ENCODE measurements around the gene ST6GALNAC4. TPM values are rescaled to one million over a fixed set of nuclear protein-coding genes. Genes with fewer than 3 reads are reported as not detected.

ST6GALNAC4 gene
- total and polyA plus RNA-seq, 3 experiments from 2014 or later: 28.7 to 43.2 (median 32.9) TPM

DNA sequence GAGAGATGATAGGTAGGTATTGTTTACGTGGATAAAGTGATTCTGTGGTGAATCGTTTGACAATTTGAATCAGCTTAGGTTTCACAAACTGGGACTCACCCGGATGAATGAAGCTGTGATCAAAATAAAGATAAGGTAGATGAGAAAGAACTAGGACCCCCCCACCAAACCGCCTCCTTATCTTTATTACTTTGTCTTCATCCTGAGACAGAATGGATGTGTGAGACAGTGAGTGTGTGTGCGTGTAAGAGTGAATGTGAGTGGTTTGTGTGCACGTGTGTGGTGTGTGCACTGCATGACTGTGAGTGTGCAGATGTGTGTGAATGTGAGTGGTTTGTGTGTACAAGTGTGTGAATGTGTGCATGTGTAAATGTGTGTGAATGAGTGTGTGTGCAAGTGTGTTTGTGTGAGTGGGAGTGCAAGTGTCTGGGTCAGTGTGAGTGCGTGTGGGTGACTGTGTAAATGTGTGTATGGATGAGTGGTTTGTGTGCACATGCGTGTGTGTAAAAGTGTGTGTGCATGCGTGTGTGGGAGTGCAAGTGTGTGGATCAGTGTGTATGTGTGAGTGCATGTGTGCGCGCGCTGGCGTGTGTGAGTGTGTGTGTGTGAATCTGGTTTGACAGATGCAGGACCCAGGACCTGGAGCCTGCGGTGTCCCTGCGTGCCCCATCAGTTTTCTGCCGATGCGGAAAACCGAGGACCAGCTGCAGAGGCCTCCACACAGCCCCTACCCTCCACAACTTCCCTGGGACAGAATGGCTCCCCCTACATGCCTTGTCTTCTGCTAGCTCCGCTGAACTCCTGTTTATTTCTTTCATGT lies 51.0 kb downstream of the ST6GALNAC4 start:
- Mint-ChIP-seq H3K4me3 (peak overlapping the region in 1 of 7 donors; percentile 3), H3K9me3 (no peaks in the 10 kb centered on the region), H3K36me3 (peaks cover 0 to 14% (median 3%) of the 10 kb centered on the region in 3 donors), H3K27ac (peak overlapping the region; percentile 44 to 92 (median 84)), H3K27me3 (no peaks in the 10 kb centered on the region), H3K4me1 (peaks cover 39 to 46% (median 39%) of the 10 kb centered on the region in 3 donors)
- peak in 2 of 5 donors; percentile 34 to 61 for DNase-seq
- ChIA-PET POLR2A (interaction anchor here (0.6 to 1.8 kb wide), 4 partner anchors 80 to 324 kb away, joined by 3 to 5 read pairs (median 4); partner anchors contain the start of gene TOR2A), CTCF (interaction anchor here (1.4 to 3.6 kb wide), 8 partner anchors 10 to 131 kb away, joined by 3 to 20 read pairs (median 3); partner anchors contain the start of gene TOR2A)
- no peaks in the 10 kb centered on the region for H3K9me3 ChIP-seq (ENCODE audit: low read length)
- no peaks in the 10 kb centered on the region for H3K27me3 ChIP-seq (ENCODE audit: insufficient read depth, low read length, poor library complexity, severe bottlenecking)
- H3K36me3 ChIP-seq (ENCODE audit: insufficient read depth, low read length): no peaks in the 10 kb centered on the region
- H3K27ac ChIP-seq (ENCODE audit: low read depth, low read length): no peak overlapping the region
- H3K4me1 ChIP-seq (ENCODE audit: insufficient read depth, low read length): peaks cover 40% of the 10 kb centered on the region
- no peak overlapping the region for H3K4me3 ChIP-seq (ENCODE audit: low read length)

- H3K27me3 ChIP-seq (ENCODE audit: insufficient read depth, low read length, poor library complexity, severe bottlenecking): no peaks in the 10 kb centered on the region
- no peaks in the 10 kb centered on the region for H3K36me3 ChIP-seq (ENCODE audit: insufficient read depth, low read length)
- Mint-ChIP-seq H3K27ac (peak overlapping the region; percentile 90 to 98 (median 96)), H3K9me3 (no peaks in the 10 kb centered on the region), H3K36me3 (peaks cover 0 to 8% (median 3%) of the 10 kb centered on the region in 3 donors), H3K4me3 (peak overlapping the region in 3 of 7 donors; percentile 41 to 70 (median 68)), H3K27me3 (no peaks in the 10 kb centered on the region), H3K4me1 (peaks cover 39 to 58% (median 45%) of the 10 kb centered on the region in 3 donors)
- H3K4me1 ChIP-seq (ENCODE audit: insufficient read depth, low read length): peaks cover 45% of the 10 kb centered on the region
- peak overlapping the region; percentile 11 for H3K4me3 ChIP-seq (ENCODE audit: low read length)
- H3K9me3 ChIP-seq (ENCODE audit: low read length): no peaks in the 10 kb centered on the region
- DNase-seq: no peak
- ChIA-PET POLR2A (interaction anchor here (0.5 to 1.3 kb wide), 5 partner anchors 36 to 129 kb away, joined by 3 read pairs; partner anchors contain the start of genes CDK9 and TOR2A), CTCF (interaction anchor here (0.8 to 4.5 kb wide), 7 partner anchors 7 to 128 kb away, joined by 3 to 33 read pairs (median 6); partner anchors contain the start of gene TOR2A)
- peak overlapping the region; percentile 66 for H3K27ac ChIP-seq (ENCODE audit: low read depth, low read length)
These were observed 53.6 kb downstream of the ST6GALNAC4 start for GRCh38 chr9:127863191-127863621.

- peak; percentile 22 to 76 (median 48) for DNase-seq
- H3K27me3 Mint-ChIP-seq: no peaks in the 10 kb centered on the region
- no peaks in the 10 kb centered on the region for H3K9me3 ChIP-seq (ENCODE audit: low read length)
- H3K9me3 Mint-ChIP-seq: no peaks in the 10 kb centered on the region
- peaks cover 0 to 3% (median 3%) of the 10 kb centered on the region in 3 donors for H3K36me3 Mint-ChIP-seq
- peak overlapping the region; percentile 11 for H3K4me3 ChIP-seq (ENCODE audit: low read length)
- peak overlapping the region; percentile 66 for H3K27ac ChIP-seq (ENCODE audit: low read depth, low read length)
- peaks cover 47% of the 10 kb centered on the region for H3K4me1 ChIP-seq (ENCODE audit: insufficient read depth, low read length)
- ChIA-PET POLR2A (interaction anchor here (0.5 to 1.4 kb wide), 7 partner anchors 35 to 247 kb away, joined by 3 to 4 read pairs (median 3); partner anchors contain the start of genes CDK9 and TOR2A), CTCF (interaction anchor here (0.8 to 4.5 kb wide), 8 partner anchors 8 to 272 kb away, joined by 3 to 33 read pairs (median 4); partner anchors contain the start of gene TOR2A)
- peak overlapping the region in 6 of 7 donors; percentile 22 to 86 (median 55) for H3K4me3 Mint-ChIP-seq
- H3K4me1 Mint-ChIP-seq: peaks cover 39 to 58% (median 45%) of the 10 kb centered on the region in 3 donors
- H3K27me3 ChIP-seq (ENCODE audit: insufficient read depth, low read length, poor library complexity, severe bottlenecking): no peaks in the 10 kb centered on the region
- peak overlapping the region; percentile 90 to 98 (median 96) for H3K27ac Mint-ChIP-seq
- H3K36me3 ChIP-seq (ENCODE audit: insufficient read depth, low read length): no peaks in the 10 kb centered on the region
These were observed 54.5 kb downstream of the ST6GALNAC4 start for GRCh38 chr9:127862075-127863011.

- Histone ChIP-seq H3K4me1 (ENCODE audit: insufficient read depth, low read length) (peaks cover 57% of the 10 kb centered on the region), H3K36me3 (ENCODE audit: insufficient read depth, low read length) (no peaks in the 10 kb centered on the region), H3K9me3 (ENCODE audit: low read length) (no peaks in the 10 kb centered on the region), H3K27me3 (ENCODE audit: insufficient read depth, low read length, poor library complexity, severe bottlenecking) (no peaks in the 10 kb centered on the region), H3K27ac (ENCODE audit: low read depth, low read length) (peak overlapping the region; percentile 48), H3K4me3 (ENCODE audit: low read length) (no peak overlapping the region)
- H3K27me3 Mint-ChIP-seq: no peaks in the 10 kb centered on the region
- H3K36me3 Mint-ChIP-seq: peaks cover 0 to 1% (median 0%) of the 10 kb centered on the region in 3 donors
- peak overlapping the region in 6 of 8 donors; percentile 57 to 98 (median 74) for H3K27ac Mint-ChIP-seq
- DNase-seq: no peak
- no peaks in the 10 kb centered on the region for H3K9me3 Mint-ChIP-seq
- peak overlapping the region in 1 of 7 donors; percentile 44 for H3K4me3 Mint-ChIP-seq
- ChIA-PET CTCF (interaction anchor here (0.9 to 4.5 kb wide), 2 partner anchors 10 to 62 kb away, joined by 3 to 33 read pairs; no protein-coding TSS in a partner anchor), POLR2A (interaction anchor here (1.4 kb wide), 1 partner anchor 68 kb away, joined by 3 read pairs; no protein-coding TSS in a partner anchor)
- H3K4me1 Mint-ChIP-seq: peaks cover 36 to 60% (median 43%) of the 10 kb centered on the region in 3 donors
These were observed 56.1 kb downstream of the ST6GALNAC4 start for GRCh38 chr9:127860779-127861178.

GRCh38 chr9:127860260-127860659 lies 56.6 kb downstream of the ST6GALNAC4 start:
- peaks cover 56% of the 10 kb centered on the region for H3K4me1 ChIP-seq (ENCODE audit: insufficient read depth, low read length)
- no peaks in the 10 kb centered on the region for H3K9me3 ChIP-seq (ENCODE audit: low read length)
- ChIA-PET CTCF (interaction anchor here (0.8 to 4.5 kb wide), 2 partner anchors 10 to 74 kb away, joined by 3 to 33 read pairs; partner anchors contain the start of gene CDK9), POLR2A (no interaction called here)
- H3K4me1 Mint-ChIP-seq: peaks cover 36 to 59% (median 43%) of the 10 kb centered on the region in 3 donors
- DNase-seq: no peak
- no peaks in the 10 kb centered on the region for H3K9me3 Mint-ChIP-seq
- H3K4me3 Mint-ChIP-seq: peak overlapping the region in 1 of 7 donors; percentile 44
- no peaks in the 10 kb centered on the region for H3K36me3 ChIP-seq (ENCODE audit: insufficient read depth, low read length)
- H3K4me3 ChIP-seq (ENCODE audit: low read length): no peak overlapping the region
- peak overlapping the region; percentile 48 for H3K27ac ChIP-seq (ENCODE audit: low read depth, low read length)
- H3K27ac Mint-ChIP-seq: peak overlapping the region in 4 of 8 donors; percentile 14 to 79 (median 67)
- no peaks in the 10 kb centered on the region for H3K27me3 Mint-ChIP-seq
- H3K36me3 Mint-ChIP-seq: no peaks in the 10 kb centered on the region
- no peaks in the 10 kb centered on the region for H3K27me3 ChIP-seq (ENCODE audit: insufficient read depth, low read length, poor library complexity, severe bottlenecking)

DNA sequence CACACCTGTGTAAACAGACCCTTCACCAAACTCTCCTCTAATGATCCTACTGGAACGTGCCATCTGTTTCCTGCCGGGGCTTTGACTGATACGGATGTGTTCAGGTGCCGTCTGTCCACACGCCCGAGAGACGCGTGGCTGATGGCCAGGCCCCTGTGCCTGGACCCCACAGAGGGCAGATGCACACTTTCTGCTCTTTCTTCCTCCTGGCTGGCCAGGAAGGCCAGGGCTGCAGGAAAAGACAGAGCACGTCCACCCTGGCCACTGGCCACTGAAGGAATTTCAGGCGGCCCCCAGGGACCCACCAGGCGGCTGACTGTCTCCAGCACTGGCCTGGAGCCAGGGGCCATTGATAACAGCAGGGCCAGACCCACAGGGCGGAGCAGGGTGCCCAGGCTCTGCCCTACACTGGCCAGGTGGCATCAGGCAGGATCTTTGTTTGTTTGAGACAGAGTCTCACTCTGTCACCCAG lies 58.8 kb downstream of the ST6GALNAC4 start:
- H3K27ac ChIP-seq (ENCODE audit: low read depth, low read length): no peak overlapping the region
- no peaks in the 10 kb centered on the region for H3K27me3 ChIP-seq (ENCODE audit: insufficient read depth, low read length, poor library complexity, severe bottlenecking)
- H3K4me1 Mint-ChIP-seq: peaks cover 34 to 57% (median 37%) of the 10 kb centered on the region in 3 donors
- no peaks in the 10 kb centered on the region for H3K36me3 Mint-ChIP-seq
- no peak overlapping the region for H3K4me3 Mint-ChIP-seq
- ChIA-PET POLR2A (no interaction called here), CTCF (interaction anchor here (2.6 kb wide), 1 partner anchor 12 kb away, joined by 9 read pairs; no protein-coding TSS in a partner anchor)
- H3K27ac Mint-ChIP-seq: no peak overlapping the region
- peaks cover 52% of the 10 kb centered on the region for H3K4me1 ChIP-seq (ENCODE audit: insufficient read depth, low read length)
- H3K36me3 ChIP-seq (ENCODE audit: insufficient read depth, low read length): no peaks in the 10 kb centered on the region
- H3K4me3 ChIP-seq (ENCODE audit: low read length): no peak overlapping the region
- H3K9me3 ChIP-seq (ENCODE audit: low read length): no peaks in the 10 kb centered on the region
- no peaks in the 10 kb centered on the region for H3K9me3 Mint-ChIP-seq
- no peak for DNase-seq
- H3K27me3 Mint-ChIP-seq: no peaks in the 10 kb centered on the region
